Activated CD4-positive, alpha-beta T cell treated with anti-CD3 and anti-CD28 coated beads for 1 hour (primary cell): ENCODE data around the gene BMAL2.

Source experiments
- DNase-seq: peaks from one replicate; pipeline ENCODE4 v3.0.0-alpha.2; 2020

Gene BMAL2, protein sequence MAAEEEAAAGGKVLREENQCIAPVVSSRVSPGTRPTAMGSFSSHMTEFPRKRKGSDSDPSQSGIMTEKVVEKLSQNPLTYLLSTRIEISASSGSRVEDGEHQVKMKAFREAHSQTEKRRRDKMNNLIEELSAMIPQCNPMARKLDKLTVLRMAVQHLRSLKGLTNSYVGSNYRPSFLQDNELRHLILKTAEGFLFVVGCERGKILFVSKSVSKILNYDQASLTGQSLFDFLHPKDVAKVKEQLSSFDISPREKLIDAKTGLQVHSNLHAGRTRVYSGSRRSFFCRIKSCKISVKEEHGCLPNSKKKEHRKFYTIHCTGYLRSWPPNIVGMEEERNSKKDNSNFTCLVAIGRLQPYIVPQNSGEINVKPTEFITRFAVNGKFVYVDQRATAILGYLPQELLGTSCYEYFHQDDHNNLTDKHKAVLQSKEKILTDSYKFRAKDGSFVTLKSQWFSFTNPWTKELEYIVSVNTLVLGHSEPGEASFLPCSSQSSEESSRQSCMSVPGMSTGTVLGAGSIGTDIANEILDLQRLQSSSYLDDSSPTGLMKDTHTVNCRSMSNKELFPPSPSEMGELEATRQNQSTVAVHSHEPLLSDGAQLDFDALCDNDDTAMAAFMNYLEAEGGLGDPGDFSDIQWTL

DNA sequence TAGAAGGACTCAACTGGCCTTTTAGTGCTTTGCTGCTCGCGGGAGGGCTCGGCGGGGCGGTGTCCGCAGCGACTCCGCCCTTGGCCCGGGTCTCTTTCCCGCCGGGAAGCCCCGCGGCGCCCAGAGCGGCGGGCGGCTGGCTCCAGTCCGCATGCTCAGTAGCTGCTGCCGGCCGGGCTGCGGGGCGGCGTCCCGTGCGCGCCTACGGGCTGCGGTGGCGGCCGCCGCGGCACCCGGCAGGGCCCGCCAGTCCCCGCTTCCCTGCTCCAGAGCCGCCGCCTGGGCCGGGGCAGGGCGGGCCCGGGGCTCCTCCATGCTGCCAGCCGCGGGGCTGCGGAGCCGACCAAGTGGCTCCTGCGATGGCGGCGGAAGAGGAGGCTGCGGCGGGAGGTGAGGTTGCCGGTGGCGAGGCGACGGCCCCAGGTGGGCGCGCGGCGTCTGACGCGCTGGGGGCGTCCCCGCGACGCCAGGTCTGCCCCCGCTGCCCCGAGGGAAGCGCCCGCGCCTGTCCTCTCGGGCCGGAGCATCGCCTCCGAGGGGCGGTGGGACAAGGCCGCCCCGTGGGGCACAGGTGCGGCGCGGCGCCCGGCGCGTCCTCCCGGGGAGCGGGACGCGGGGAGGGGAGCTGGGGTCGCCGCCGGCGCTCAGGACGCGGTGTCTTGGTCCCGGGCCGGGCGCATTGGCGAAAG is at the start of gene BMAL2:
Gene BMAL2, plus strand, starts transcription at position 123 of the 689 bp plus-strand sequence. Its CDS starts 237 bp downstream, at position 360.
- DNase-seq = no peak

- DNase-seq = no peak
Observed at GRCh38 chr12:27284021-27284420, 48.6 kb upstream of the BMAL2 start.

- no peak for DNase-seq
Observed at GRCh38 chr12:27284751-27285150, 47.9 kb upstream of the BMAL2 start.

DNA sequence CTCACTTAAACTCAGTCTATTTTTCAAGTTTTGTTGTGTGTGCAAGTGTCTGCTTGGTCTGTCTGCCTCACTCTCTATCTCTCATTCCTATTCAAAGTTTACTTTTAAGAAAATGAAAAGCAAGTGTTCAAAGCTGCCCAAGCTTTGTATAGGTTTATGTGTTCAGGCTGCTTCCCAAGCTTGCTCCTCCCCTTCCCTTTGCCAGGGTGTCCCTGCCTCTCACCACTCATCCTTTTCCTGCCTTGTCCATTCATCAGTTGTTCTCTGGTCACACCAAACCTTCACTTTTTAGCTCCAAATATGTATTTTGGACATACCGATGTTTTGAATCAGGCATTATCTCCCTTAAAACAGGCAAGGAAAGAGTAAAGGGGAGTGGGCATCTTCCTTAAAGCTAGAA is 47.2 kb upstream of the BMAL2 start:
- no peak for DNase-seq

GRCh38 chr12:27289414-27289813 is 43.2 kb upstream of the BMAL2 start:
- DNase-seq = no peak

DNA sequence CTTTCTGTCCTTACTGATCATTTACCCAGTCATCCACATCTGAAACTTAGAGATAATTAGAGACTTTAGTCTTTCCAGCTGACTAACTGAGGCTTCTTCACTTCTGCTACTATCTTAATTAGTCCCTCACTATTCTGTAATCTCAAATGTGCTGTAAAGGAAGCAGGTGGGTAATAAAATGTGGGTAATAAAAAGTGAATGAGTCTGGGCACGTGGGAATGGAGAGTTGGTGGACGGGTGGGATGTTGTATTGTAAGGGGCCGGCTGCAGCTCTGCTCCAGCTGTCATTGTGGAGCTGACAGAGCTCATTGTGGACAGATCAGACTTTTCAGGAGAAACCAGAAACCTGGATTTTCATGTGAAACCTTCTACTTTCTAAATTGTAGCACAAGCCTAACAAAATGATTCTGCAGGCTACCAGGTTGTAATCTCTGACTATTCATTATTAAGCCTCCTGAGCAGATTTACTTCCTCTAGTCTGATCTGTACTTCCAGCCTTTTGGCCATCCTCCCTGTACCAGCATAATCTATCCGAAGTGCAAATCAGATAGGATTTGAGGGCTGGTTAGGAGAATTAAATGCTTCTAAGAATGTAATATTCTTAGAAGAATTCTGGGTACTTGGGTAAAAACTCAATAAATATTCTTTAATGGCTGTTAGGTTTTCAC is 42.0 kb upstream of the BMAL2 start:
- DNase-seq = no peak

GRCh38 chr12:27291862-27292261 is 40.8 kb upstream of the BMAL2 start:
- no peak for DNase-seq

DNA sequence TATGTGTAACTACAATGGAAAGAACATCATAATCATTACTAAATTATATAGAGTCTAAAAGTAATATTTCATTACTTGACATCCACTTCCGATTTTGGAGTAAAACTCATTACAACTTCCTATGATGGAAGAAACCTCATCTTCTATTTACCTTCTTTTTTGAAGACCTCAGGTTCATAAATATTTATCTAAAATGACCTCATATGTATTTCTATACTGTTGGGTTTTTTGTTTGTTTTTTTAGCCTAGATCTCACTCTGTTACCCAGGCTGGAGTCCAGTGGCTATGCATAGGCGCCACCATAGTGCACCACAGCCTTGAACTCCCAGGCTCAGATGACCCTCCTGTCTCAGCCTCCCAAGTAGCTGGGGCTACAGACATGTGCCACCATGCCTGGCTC is 39.9 kb upstream of the BMAL2 start:
- no peak for DNase-seq

GRCh38 chr12:27293463-27293862 is 39.2 kb upstream of the BMAL2 start:
- DNase-seq = no peak

DNA sequence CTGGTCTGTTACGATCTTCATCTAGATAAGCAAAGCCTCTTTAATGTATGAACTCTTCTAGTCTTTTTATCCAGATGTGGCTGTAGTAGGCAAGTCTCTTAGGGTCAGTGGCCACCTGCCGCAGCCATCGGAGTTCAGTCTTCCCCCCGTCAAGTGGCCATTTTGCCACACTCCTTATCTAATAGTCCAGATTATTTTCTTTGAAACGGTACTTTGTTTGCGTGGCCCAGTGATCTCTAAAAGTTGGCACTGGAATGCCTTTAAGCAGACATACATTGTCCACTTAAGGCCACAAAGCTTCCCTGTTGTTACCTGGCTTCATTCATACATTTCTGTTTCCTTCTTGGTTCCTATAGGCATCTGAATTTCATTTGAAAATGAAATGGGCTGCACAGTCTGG is 36.0 kb upstream of the BMAL2 start:
- no peak for DNase-seq

DNA sequence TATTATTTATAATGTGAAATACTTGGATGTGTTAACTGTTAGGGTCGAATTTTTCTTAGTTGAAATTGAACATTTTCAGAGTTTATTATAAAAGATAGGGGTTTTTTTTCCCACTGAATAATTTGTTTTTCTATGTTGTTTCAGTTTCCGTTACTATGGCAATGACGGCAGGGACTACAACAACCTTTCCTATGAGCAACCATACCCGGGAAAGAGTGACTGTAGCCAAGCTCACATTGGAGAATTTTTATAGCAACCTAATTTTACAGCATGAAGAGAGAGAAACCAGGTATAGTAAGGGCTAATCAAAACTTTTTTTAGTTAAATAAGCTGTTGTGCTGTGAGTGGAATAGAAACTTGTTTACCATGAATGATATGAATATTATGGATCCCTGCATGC is 35.1 kb upstream of the BMAL2 start:
- DNase-seq = no peak

- DNase-seq = no peak
Observed at GRCh38 chr12:27299102-27299501, 33.5 kb upstream of the BMAL2 start.

- no peak for DNase-seq
Observed at GRCh38 chr12:27300226-27300625, 32.4 kb upstream of the BMAL2 start.

- DNase-seq = no peak
Observed at GRCh38 chr12:27303139-27304111, 29.2 kb upstream of the BMAL2 start.

DNA sequence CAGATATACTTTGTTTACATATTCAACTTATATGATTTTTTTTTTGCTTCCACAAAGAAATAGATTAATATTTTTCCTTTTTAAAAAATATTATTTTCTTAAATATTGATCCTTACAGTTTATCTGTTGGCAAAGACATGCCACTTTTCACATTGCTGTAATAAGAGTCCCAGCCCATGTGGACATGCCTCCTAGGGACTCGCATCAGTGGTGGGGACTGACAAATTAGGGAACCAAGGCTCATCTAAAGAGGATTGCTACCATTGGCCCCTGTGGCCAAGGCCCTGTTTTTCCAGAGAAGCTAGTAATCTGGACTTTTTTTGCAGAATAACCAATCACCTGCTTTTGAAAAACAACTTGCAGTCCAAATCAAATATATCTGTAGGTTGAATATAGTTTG is 27.8 kb upstream of the BMAL2 start:
- DNase-seq = no peak

DNA sequence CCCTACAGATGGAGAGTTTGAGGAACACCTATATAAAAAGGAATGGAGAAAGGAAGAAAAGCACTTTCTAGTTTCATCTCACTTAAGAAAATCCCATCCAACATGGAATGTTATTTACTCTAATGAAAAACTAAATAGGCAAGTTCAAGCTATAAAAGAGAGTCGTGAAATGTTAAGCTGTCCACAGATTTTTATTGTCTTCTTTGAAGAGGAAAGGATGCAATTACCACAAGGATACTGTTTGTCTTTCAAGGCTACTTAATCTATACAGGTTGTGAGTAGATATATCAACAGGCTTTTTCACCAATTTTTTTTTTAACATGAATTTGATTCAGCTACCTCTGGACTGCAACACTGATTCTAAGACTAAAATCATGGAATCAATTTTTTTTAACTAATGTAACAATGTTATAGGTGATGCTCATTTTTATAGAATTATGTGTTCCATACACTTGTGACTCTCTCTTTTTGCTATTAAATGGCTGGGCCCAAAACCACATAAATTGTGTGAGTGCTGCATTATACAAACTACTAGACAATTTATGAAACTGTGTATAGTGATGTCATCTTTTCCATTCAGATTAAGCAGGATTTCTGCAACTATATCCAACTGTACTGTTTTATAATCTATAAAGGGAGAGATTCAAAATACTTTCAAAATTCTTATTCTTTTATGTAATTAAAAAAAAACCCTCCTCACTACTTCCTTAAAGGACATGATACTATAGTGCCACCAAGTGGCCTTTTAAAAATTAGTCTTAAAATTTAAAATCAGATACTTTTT is 26.8 kb upstream of the BMAL2 start:
- no peak for DNase-seq

DNA sequence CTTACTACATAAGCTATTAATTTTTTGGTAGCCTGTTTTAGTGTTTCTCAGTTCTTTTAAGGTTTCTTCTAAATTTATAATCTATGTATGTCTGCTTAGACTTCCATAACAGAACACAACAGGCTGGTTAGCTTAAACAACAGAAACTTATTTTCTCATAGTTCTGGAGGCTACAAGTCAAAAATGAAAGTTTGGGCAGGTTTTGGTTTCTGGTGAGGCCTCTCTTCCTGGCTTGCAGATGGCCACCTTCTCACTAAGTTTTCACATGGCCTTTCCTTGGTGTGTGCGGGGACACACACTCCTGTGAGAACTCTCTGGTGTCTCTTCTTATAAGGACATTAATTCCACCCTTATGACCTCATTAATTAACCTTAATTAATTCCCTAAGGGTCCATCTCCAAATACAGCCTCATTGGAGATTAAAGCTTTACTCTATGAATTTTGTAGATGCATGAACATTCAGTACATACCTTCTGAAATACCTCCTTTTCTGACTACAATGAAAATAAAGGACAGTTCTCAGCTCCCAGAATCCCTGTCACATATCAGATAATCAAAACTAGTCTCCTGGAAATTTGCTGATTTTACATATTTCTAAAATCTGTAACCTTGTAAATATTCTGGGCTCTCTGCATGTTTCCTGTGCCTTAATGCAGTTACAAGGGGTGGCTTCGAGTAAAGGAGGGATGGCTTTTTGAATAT is 23.2 kb upstream of the BMAL2 start:
- no peak for DNase-seq

- DNase-seq = no peak
Observed at GRCh38 chr12:27309995-27310315, 22.7 kb upstream of the BMAL2 start.

DNA sequence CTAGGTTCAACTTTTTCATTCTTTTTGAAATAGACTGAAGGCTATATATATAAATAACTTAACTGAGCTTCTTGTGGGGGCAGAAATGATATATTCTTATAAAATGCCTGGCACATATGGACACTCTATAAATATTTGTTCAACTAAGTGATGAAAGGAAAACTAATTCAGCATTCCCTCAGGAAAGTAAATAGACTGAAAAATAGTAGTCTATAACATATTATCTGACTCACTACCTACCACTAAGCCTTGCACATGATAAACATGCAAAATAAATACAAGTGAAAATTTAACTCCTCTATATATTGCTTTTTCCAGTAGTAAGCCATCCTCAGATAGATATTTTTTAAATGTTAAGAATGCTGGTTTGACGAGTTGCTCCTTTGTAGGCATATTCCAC is 15.7 kb upstream of the BMAL2 start:
- DNase-seq = no peak

DNA sequence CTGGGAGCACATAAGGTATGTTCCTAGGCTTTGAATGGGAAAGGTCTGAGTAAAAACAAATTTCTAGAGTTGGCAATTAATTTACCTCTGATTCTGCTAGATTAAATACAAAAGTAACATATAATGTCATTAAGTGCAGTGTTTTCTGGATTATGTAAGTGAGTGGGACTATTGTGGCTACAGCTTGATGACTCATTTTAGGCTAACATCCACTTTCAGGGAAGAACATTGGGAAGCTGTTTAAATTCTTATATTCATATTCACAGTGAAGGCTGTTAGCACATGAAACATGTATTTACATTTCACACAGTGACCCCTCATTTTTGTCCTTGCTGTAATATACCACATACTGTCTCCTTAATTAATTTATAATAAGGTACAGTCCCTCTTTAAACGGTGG is 13.2 kb upstream of the BMAL2 start:
- DNase-seq = no peak

- DNase-seq = no peak
Observed at GRCh38 chr12:27319848-27320247, 12.8 kb upstream of the BMAL2 start.
